ENCODE measurements around the gene ACACA.
"Not testable (repeated sequence)": the region's sequence is repeated elsewhere in the genome, so short reads cannot be mapped to it uniquely, and the experiment has no call there.

Gene ACACA

GRCh38 chr17:37167756-37168155 is 238.9 kb downstream of the ACACA start:
- DNase-seq, result no peak

DNA sequence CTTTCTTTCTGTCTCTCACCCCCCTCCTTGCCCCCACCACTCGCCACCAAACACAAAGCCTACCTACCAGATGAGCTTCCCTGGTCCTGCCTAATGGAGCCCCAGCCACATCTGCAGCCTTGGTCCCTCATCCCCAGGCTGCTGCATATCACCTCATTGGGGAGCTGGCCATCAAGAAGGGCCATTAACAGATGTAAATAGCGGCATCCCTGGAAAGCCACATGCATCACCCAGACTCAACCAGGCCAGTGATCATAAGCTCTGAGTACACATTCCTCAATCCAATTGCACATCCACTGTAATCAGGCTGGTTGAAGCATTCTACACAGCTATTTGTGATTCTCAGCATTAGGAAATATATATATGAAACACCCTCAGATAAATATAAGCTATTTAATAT is 242.6 kb downstream of the ACACA start:
- no peak for DNase-seq

DNA sequence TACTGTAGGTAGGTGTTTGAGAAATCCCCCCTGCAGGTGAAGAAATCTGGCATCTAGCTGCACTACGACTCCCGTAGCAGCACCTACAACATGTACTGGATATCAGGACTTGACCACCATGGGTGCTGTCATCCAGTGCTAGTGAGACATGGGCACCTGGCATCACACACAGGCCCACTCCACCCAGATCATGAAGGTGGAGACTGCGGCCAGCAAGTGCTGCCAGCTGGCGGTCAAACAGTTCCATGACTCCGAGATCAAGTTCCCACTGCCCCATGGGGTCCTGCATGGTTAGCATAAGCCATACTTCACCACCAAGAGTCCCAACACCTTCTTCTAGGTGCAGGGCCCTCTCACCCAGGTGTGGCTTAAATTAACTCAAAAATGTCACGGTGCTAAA is 243.8 kb downstream of the ACACA start:
- DNase-seq, result no peak

DNA sequence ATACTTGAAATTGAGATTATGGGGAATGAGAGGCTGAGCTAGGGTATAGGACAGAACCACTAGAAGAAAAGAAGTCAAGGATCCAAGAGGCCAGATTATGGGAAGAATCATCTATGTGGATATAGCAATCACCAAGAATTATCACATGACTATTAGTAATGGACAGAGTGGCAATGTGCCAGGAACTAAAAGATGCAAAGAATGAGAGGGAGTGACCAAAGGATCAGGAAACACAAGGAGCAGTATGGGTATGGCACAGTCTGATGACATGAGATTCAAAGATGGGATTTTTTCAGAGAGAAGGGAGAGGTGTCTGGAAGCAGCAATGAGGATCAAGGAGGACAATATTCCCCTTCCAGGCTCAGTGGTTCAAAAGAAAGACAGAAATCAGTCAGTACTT is 245.7 kb downstream of the ACACA start:
- no peak for DNase-seq

GRCh38 chr17:37158290-37158689 is 248.3 kb downstream of the ACACA start:
- DNase-seq, result no peak

DNA sequence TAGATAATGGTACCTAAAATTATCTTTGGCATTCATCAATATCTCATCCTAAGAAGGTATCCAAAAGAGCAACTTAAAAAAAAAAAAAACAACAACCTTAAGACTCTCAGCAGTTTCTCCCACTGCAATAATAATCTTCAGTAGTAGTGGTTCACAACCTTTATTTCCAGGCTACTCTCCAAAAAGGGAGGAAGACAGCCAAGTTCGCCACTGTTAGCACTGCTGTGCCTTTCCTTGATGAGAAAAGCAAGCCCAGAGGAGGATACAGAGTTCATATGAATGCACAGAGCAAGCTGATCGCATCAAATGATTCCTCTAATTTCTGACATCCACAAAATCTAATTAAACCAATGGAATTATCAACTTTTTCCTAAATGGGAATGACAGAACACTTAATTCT is 258.5 kb downstream of the ACACA start:
- DNase-seq, result no peak

- no peak for DNase-seq
These were observed 259.3 kb downstream of the ACACA start for GRCh38 chr17:37147301-37147812.

- no peak for DNase-seq
These were observed 260.3 kb downstream of the ACACA start for GRCh38 chr17:37146086-37147064.

DNA sequence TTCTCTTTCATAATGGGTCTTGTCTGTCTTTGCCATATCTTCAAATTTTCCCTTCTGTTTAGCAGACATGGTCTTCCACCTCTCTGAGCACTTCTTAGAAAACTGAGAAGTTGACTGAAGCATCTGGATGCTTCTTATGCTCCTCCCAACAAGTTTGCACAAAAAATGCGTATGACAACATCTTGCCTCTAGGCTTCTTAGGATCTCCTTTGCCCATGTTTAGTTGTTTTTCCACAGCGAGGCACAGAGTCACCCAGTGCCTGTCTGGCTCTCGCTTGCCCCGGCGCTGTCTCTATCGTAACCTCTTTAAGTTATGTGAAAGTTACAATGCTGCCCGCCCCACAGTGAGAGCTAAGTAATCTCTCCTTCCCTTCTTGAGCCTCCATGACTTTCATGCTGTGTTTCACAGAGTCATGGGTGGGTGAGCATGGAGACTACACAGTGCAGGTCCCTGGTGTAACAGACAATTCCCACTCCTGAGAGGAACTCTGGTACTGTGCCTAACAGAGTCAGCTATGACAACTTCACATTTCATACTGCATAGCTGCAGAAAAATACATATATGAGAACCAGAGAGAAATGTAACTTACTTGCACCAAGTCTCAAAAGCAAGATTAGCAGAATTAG is 262.4 kb downstream of the ACACA start:
- no peak for DNase-seq

DNA sequence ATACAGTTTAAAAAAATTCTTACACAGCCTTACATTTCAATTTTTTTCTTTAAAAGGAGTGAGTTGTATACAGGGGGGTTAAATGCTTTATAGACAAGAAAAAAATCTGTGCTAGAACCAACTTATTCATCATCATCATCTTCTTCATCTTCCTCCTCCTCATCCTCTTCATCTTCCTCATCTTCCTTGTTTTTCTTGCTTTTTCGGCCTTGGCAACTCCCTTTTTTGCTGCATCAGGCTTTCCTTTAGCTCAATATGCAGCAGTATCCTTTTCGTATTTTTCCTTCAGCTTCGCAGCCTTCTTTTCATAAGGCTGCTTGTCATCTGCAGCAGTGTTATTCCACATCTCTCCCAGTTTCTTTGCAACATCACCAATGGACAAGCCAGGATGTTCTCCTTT is 263.1 kb downstream of the ACACA start:
- DNase-seq, result not testable (repeated sequence)

- DNase-seq, result no peak
These were observed 264.2 kb downstream of the ACACA start for GRCh38 chr17:37142294-37142896.

GRCh38 chr17:37138571-37139120 is 268.0 kb downstream of the ACACA start:
- DNase-seq, result no peak

- DNase-seq, result no peak
These were observed 268.6 kb downstream of the ACACA start for GRCh38 chr17:37137906-37138514.

GRCh38 chr17:37137070-37137610 is 269.5 kb downstream of the ACACA start:
- no peak for DNase-seq

- DNase-seq, result no peak
These were observed 271.1 kb downstream of the ACACA start for GRCh38 chr17:37135576-37135975.

- DNase-seq, result no peak
These were observed 272.6 kb downstream of the ACACA start for GRCh38 chr17:37134050-37134449.

DNA sequence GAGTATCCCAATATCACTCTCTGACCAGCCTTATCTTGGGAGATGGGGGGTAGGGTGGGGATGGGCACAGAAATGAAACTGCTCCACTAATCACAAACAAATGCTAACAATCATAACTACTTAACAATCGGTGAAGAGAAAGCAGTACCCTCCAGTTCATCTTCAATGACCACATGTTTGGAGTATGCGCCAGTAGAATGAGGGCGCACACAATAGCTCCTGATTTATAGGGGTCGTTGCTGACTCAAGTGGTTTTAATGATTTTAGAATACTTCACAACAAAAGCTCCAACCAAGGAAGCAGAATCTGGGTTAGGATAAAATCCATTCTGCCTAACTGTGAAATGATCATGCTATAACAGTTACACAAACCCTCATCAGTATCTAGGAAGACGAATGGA is 273.5 kb downstream of the ACACA start:
- no peak for DNase-seq

DNA sequence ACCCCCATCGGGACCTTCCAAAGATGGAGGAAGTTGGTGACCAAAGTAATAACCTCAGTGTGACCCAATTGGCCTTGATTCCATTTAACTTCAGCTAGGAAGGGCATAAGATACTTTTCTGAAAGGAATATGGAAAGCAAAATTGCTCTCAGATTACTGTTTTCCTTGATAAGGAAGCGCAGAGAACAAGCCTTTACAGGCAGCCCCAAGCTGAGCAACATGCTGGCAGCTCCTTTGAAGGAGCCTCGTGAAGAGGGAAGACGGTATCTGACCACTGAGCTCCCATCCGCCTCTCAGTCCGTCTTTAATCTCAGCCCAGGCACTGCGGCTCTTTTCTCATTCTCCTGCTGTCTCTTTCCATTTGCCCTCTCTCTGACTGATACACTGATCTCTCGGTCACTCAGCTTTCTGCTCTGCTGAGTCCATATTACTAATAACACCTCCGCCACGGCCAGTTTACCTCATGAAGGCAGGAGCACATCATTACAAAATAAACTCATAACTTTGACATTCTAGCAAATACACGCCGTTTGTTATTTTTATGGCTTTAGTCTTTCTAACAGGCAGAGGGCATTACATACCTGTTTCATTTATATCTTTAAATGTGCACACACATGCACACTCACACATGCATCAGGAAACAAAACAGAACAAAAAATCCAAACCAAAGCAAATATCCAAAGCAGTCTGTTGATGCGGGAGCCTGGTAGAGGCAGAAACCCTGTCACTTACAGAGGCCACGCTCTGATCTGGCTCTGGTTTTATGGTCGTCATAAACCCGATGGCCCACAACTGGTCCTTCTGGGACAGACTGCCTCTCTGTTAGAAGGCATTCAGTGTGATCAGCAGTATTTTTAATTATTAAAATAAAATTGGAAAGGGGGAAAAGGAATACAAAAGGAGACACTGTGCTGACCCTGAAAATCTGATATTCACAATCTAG is 274.7 kb downstream of the ACACA start:
- no peak for DNase-seq

DNA sequence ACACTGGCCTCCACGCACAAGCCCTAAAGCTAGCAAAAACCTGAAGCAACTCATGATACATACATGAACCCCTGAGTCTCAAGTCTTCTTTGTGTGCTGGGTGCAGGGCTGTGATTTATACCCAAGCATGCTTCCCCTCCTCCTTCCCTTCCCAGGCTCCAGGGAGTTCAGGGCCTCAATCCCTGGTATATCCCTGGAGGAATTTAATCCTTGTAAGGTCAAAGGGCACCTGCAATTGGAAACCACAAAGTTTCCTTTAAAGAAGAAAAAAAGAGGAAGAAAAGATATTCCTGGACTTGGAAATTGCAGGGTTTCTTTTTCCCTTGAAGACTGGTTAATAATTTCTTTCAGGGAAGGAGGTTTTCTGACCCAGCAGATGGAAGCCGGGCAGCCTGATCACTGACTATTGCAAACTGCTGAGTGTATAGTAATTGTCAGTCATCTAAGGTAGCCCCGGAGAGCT is 275.6 kb downstream of the ACACA start:
- no peak for DNase-seq

DNA sequence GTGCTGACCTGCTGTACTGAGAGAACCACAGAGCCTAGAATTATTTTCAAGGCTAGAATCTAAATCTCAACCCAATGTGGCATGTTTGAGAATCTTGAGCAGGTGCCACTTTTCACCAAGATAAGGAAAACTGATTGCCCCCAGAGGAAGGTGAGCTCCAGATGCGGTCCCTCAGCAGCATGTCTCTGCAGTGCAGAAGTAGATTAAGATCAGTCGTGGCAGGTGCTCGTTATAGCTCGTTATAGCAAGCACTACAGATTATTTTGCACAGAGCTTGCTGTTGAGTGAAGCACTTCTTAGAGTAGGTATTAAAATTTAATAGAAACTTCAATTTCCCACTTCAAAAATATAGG is 281.8 kb downstream of the ACACA start:
- DNase-seq, result no peak

Measured in MV-4-11 (cell line).